ENCODE results near the gene NAA60. TPM values are rescaled to one million over a fixed set of nuclear protein-coding genes. Genes with fewer than 3 reads are reported as not detected.

NAA60 gene
- total and polyA plus RNA-seq, 2 of the 13 experiments (the other 11 are each of a cell fraction or from before 2014, with no cell fraction given) = 14.7 to 32.0 TPM

DNA sequence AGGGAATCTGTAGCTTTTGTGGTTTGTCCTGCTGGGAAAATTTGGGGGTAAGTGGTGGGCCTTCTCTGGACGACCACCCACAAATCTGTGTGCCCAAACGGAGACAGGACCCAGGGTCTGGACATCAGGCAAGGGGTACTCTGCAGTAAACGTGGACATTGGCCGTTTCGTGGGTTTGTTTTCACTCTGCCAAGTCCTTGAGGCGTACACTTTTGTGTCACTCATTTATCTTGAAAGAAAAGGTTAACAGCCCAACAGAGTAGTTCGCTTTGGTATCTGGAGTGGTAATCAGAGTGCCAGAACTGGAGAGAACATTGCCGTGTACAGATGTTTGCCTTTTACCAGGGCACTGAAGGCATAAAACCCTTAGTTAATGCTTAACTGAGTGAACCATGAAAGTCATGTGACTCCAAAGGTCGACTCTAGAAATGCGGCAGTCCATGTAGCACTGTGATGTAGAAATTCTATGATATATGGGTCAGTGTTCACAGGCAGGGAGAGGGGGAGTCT is 15.4 kb downstream of the NAA60 start (continued):
- TF ChIP-seq, protein P1, sequence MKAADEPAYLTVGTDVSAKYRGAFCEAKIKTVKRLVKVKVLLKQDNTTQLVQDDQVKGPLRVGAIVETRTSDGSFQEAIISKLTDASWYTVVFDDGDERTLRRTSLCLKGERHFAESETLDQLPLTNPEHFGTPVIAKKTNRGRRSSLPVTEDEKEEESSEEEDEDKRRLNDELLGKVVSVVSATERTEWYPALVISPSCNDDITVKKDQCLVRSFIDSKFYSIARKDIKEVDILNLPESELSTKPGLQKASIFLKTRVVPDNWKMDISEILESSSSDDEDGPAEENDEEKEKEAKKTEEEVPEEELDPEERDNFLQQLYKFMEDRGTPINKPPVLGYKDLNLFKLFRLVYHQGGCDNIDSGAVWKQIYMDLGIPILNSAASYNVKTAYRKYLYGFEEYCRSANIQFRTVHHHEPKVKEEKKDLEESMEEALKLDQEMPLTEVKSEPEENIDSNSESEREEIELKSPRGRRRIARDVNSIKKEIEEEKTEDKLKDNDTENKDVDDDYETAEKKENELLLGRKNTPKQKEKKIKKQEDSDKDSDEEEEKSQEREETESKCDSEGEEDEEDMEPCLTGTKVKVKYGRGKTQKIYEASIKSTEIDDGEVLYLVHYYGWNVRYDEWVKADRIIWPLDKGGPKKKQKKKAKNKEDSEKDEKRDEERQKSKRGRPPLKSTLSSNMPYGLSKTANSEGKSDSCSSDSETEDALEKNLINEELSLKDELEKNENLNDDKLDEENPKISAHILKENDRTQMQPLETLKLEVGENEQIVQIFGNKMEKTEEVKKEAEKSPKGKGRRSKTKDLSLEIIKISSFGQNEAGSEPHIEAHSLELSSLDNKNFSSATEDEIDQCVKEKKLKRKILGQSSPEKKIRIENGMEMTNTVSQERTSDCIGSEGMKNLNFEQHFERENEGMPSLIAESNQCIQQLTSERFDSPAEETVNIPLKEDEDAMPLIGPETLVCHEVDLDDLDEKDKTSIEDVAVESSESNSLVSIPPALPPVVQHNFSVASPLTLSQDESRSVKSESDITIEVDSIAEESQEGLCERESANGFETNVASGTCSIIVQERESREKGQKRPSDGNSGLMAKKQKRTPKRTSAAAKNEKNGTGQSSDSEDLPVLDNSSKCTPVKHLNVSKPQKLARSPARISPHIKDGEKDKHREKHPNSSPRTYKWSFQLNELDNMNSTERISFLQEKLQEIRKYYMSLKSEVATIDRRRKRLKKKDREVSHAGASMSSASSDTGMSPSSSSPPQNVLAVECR (CRISPR knock-in tag; IDR thresholded peaks at IDR 0.05; ENCODE audit: borderline replicate concordance) = peak; percentile 40; the same call in 1 of the 2 replicates
- no peak for TF ChIP-seq NBN (conservative IDR thresholded peaks at IDR 0.05)
- TF ChIP-seq TBP (CRISPR knock-in tag; IDR thresholded peaks at IDR 0.05) = no peak
- TF ChIP-seq BRCA1 (CRISPR knock-in tag; IDR thresholded peaks at IDR 0.05) = no peak
- TF ChIP-seq RFX3 (CRISPR knock-in tag; IDR thresholded peaks at IDR 0.05) = no peak
- TF ChIP-seq, protein P2, sequence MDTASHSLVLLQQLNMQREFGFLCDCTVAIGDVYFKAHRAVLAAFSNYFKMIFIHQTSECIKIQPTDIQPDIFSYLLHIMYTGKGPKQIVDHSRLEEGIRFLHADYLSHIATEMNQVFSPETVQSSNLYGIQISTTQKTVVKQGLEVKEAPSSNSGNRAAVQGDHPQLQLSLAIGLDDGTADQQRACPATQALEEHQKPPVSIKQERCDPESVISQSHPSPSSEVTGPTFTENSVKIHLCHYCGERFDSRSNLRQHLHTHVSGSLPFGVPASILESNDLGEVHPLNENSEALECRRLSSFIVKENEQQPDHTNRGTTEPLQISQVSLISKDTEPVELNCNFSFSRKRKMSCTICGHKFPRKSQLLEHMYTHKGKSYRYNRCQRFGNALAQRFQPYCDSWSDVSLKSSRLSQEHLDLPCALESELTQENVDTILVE (CRISPR knock-in tag; IDR thresholded peaks at IDR 0.05) = no peak
- TF ChIP-seq ZNF562 (CRISPR knock-in tag; IDR thresholded peaks at IDR 0.05; ENCODE audit: borderline replicate concordance) = no peak
- no peak for TF ChIP-seq CBX1 (IDR thresholded peaks at IDR 0.05; ENCODE audit: low read depth)
- no peak for TF ChIP-seq ZNF333 (CRISPR knock-in tag; IDR thresholded peaks at IDR 0.05; ENCODE audit: borderline replicate concordance)
- TF ChIP-seq ELF3 (CRISPR knock-in tag; IDR thresholded peaks at IDR 0.05) = peak; percentile 33; the same call in 1 of the 2 replicates
- no peak for TF ChIP-seq ZNF879 (CRISPR knock-in tag; IDR thresholded peaks at IDR 0.05)
- TF ChIP-seq, protein P3, sequence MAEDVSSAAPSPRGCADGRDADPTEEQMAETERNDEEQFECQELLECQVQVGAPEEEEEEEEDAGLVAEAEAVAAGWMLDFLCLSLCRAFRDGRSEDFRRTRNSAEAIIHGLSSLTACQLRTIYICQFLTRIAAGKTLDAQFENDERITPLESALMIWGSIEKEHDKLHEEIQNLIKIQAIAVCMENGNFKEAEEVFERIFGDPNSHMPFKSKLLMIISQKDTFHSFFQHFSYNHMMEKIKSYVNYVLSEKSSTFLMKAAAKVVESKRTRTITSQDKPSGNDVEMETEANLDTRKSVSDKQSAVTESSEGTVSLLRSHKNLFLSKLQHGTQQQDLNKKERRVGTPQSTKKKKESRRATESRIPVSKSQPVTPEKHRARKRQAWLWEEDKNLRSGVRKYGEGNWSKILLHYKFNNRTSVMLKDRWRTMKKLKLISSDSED (CRISPR knock-in tag; IDR thresholded peaks at IDR 0.05) = no peak
- TF ChIP-seq NR2F2 (IDR thresholded peaks at IDR 0.05; ENCODE audit: borderline replicate concordance, low read depth) = no peak; the same call in 1 of the 2 replicates
- no peak for TF ChIP-seq SALL1 (CRISPR knock-in tag; IDR thresholded peaks at IDR 0.05)
- TF ChIP-seq SOX5 (CRISPR knock-in tag; IDR thresholded peaks at IDR 0.05; ENCODE audit: borderline replicate concordance) = peak; percentile 54; the same call in 1 of the 2 replicates
- TF ChIP-seq ZNF850 (CRISPR knock-in tag; conservative IDR thresholded peaks at IDR 0.05) = no peak
- TF ChIP-seq, protein P4, sequence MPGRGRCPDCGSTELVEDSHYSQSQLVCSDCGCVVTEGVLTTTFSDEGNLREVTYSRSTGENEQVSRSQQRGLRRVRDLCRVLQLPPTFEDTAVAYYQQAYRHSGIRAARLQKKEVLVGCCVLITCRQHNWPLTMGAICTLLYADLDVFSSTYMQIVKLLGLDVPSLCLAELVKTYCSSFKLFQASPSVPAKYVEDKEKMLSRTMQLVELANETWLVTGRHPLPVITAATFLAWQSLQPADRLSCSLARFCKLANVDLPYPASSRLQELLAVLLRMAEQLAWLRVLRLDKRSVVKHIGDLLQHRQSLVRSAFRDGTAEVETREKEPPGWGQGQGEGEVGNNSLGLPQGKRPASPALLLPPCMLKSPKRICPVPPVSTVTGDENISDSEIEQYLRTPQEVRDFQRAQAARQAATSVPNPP (CRISPR knock-in tag; IDR thresholded peaks at IDR 0.05) = no peak
- TF ChIP-seq RXRA (CRISPR knock-in tag; IDR thresholded peaks at IDR 0.05) = no peak
- no peak for TF ChIP-seq MTF2 (CRISPR knock-in tag; IDR thresholded peaks at IDR 0.05; ENCODE audit: borderline replicate concordance)
- no peak for TF ChIP-seq ZSCAN31 (CRISPR knock-in tag; IDR thresholded peaks at IDR 0.05; ENCODE audit: low read depth)
- TF ChIP-seq, protein P5, sequence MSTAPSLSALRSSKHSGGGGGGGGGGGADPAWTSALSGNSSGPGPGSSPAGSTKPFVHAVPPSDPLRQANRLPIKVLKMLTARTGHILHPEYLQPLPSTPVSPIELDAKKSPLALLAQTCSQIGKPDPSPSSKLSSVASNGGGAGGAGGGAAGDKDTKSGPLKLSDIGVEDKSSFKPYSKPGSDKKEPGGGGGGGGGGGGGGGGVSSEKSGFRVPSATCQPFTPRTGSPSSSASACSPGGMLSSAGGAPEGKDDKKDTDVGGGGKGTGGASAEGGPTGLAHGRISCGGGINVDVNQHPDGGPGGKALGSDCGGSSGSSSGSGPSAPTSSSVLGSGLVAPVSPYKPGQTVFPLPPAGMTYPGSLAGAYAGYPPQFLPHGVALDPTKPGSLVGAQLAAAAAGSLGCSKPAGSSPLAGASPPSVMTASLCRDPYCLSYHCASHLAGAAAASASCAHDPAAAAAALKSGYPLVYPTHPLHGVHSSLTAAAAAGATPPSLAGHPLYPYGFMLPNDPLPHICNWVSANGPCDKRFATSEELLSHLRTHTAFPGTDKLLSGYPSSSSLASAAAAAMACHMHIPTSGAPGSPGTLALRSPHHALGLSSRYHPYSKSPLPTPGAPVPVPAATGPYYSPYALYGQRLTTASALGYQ (CRISPR knock-in tag; IDR thresholded peaks at IDR 0.05) = no peak; the same call in 1 of the 2 replicates
- no peak for TF ChIP-seq THAP11 (CRISPR knock-in tag; IDR thresholded peaks at IDR 0.05)
- TF ChIP-seq ZNF616 (CRISPR knock-in tag; IDR thresholded peaks at IDR 0.05; ENCODE audit: low read depth) = no peak; the same call in 1 of the 2 replicates
